Measurements from ENCODE around the gene MRPS34. TPM values are rescaled to one million over a fixed set of nuclear protein-coding genes. Genes with fewer than 3 reads are reported as not detected.

MRPS34 gene
- total and polyA plus RNA-seq, 10 of the 15 experiments (the other 5 are each of a cell fraction or from before 2014, with no cell fraction given): 3.6 to 285 (median 147) TPM

GRCh38 chr16:1759511-1759910 lies 13.4 kb downstream of the MRPS34 start (continued):
- no peak for TF ChIP-seq ZBTB11 (CRISPR knock-in tag; IDR thresholded peaks at IDR 0.05)
- TF ChIP-seq MAX (IDR thresholded peaks at IDR 0.05; ENCODE audit: low read depth, low read length): no peak
- TF ChIP-seq IKZF1 (conservative IDR thresholded peaks at IDR 0.05): no peak
- no peak for TF ChIP-seq ZNF24 (IDR thresholded peaks at IDR 0.05)
- TF ChIP-seq KLF5 (IDR thresholded peaks at IDR 0.05; ENCODE audit: partially characterized antibody): no peak
- TF ChIP-seq MXI1 (IDR thresholded peaks at IDR 0.05; ENCODE audit: low read depth, low read length): no peak
- TF ChIP-seq SMARCA5 (IDR thresholded peaks at IDR 0.05): no peak
- TF ChIP-seq ESRRA (IDR thresholded peaks at IDR 0.05; ENCODE audit: low read length): no peak
- TF ChIP-seq NBN (IDR thresholded peaks at IDR 0.05): no peak
- no peak for TF ChIP-seq E4F1 (IDR thresholded peaks at IDR 0.05; ENCODE audit: borderline replicate concordance, partially characterized antibody)
- TF ChIP-seq HSF1 (IDR thresholded peaks at IDR 0.05; ENCODE audit: low read depth, low read length): no peak
- no peak for TF ChIP-seq BHLHE40 (IDR thresholded peaks at IDR 0.05; ENCODE audit: borderline replicate concordance in 1 of 2, low read depth in 2 of 2, low read length in 1 of 2)

All from GM12878 (cell line).